HEK293 (cell line): ENCODE results near the gene SCD.

Source experiments
- CTCF ChIA-PET: fragments of 350-600 bp; formaldehyde crosslinking; extraction: SDS; loops from one replicate; lab custom pipeline; 2021; ENCODE audit warnings: antibody characterized with exemption; lab: Yijun Ruan, JAX
- POLR2A ChIA-PET: fragments of 300-600 bp; formaldehyde crosslinking; extraction: SDS; loops from one replicate; lab custom pipeline; 2020; ENCODE audit warnings: antibody characterized with exemption, inconsistent platforms; lab: Yijun Ruan, JAX
- H3K27ac ChIP-seq: fragments of 200-500 bp; sonication (Bioruptor generic); 2 replicates; pipeline ENCODE4 v1.5.1; 2014; ENCODE audit warnings: low read depth, low read length, control low read depth, inconsistent platforms; ENCODE audit errors: extremely low read depth
- H3K36me3 ChIP-seq, 2 experiments: fragments of 200-500 bp in 1 of 2; sonication (Bioruptor generic) in 1 of 2; 1 replicate in 1 of 2; 2 replicates in 1 of 2; pipeline ENCODE4 v1.5.1; 2014 to 2017; ENCODE audit warnings: inconsistent platforms in 2 of 2, low read length in 2 of 2; ENCODE audit not compliant: control insufficient read depth in 2 of 2, insufficient read depth in 1 of 2
- H3K4me1 ChIP-seq: fragments of 200-500 bp; sonication (Bioruptor generic); 2 replicates; pipeline ENCODE4 v1.5.1; 2014; ENCODE audit warnings: mild to moderate bottlenecking, low read length, inconsistent platforms; ENCODE audit not compliant: control insufficient read depth, insufficient read depth
- H3K4me3 ChIP-seq: 2 replicates; pipeline ENCODE4 v1.5.1; 2011; ENCODE audit warnings: low read depth, mild to moderate bottlenecking, control low read depth, low read length, moderate library complexity
- H3K9me3 ChIP-seq: fragments of 200-500 bp; sonication (Bioruptor generic); 2 replicates; pipeline ENCODE4 v1.5.1; 2014; ENCODE audit warnings: low read depth, low read length, inconsistent platforms; ENCODE audit not compliant: control insufficient read depth, insufficient read depth
- FEZF1 ChIP-seq: fragments of 450-650 bp; formaldehyde crosslinking; IDR thresholded peaks from 2 replicates; pipeline ENCODE4 v1.5.1; 2016; ENCODE audit warnings: missing biosample characterization, missing genetic modification characterization
- GFI1B ChIP-seq: fragments of 450-650 bp; formaldehyde crosslinking; IDR thresholded peaks from 2 replicates; pipeline ENCODE4 v1.5.1; 2016; ENCODE audit warnings: missing biosample characterization, missing genetic modification characterization
- HIC1 ChIP-seq: fragments of 450-650 bp; formaldehyde crosslinking; IDR thresholded peaks from 2 replicates; pipeline ENCODE4 v1.5.1; 2016; ENCODE audit warnings: missing biosample characterization, missing genetic modification characterization
- KLF16 ChIP-seq: fragments of 450-650 bp; formaldehyde crosslinking; IDR thresholded peaks from 2 replicates; pipeline ENCODE4 v1.5.1; 2017; ENCODE audit warnings: missing biosample characterization, missing genetic modification characterization
- KLF17 ChIP-seq: fragments of 450-650 bp; formaldehyde crosslinking; IDR thresholded peaks from 2 replicates; pipeline ENCODE4 v1.5.1; 2016; ENCODE audit warnings: missing biosample characterization, missing genetic modification characterization
- KLF9 ChIP-seq: fragments of 450-650 bp; formaldehyde crosslinking; IDR thresholded peaks from 2 replicates; pipeline ENCODE4 v1.5.1; 2016; ENCODE audit warnings: missing biosample characterization, missing genetic modification characterization, low read depth
- PATZ1 ChIP-seq: fragments of 450-650 bp; formaldehyde crosslinking; IDR thresholded peaks from 2 replicates; pipeline ENCODE4 v1.5.1; 2016; ENCODE audit warnings: missing biosample characterization, missing genetic modification characterization
- PRDM1 ChIP-seq: fragments of 450-650 bp; formaldehyde crosslinking; IDR thresholded peaks from 2 replicates; pipeline ENCODE4; 2016; ENCODE audit warnings: missing biosample characterization, missing genetic modification characterization
- SP7 ChIP-seq: fragments of 450-650 bp; formaldehyde crosslinking; IDR thresholded peaks from 2 replicates; pipeline ENCODE4 v1.5.1; 2016; ENCODE audit warnings: missing biosample characterization, missing genetic modification characterization
- ZBTB7A ChIP-seq: fragments of 450-650 bp; formaldehyde crosslinking; IDR thresholded peaks from 2 replicates; pipeline ENCODE4 v1.5.1; 2016; ENCODE audit warnings: low read depth, missing biosample characterization, missing genetic modification characterization
- ZBTB8A ChIP-seq: fragments of 450-650 bp; formaldehyde crosslinking; IDR thresholded peaks from 2 replicates; pipeline ENCODE4 v1.5.1; 2016; ENCODE audit warnings: missing biosample characterization, missing genetic modification characterization
- ZNF114 ChIP-seq: fragments of 450-650 bp; formaldehyde crosslinking; IDR thresholded peaks from 2 replicates; pipeline ENCODE4 v1.5.0; 2017; ENCODE audit warnings: missing biosample characterization, missing genetic modification characterization
- ZNF121 ChIP-seq: fragments of 450-650 bp; formaldehyde crosslinking; IDR thresholded peaks from 2 replicates; pipeline ENCODE4 v1.5.1; 2016; ENCODE audit warnings: missing biosample characterization, missing genetic modification characterization
- ZNF155 ChIP-seq: fragments of 450-650 bp; formaldehyde crosslinking; IDR thresholded peaks from 2 replicates; pipeline ENCODE4 v1.5.1; 2016; ENCODE audit warnings: missing biosample characterization, missing genetic modification characterization
- ZNF221 ChIP-seq: fragments of 450-650 bp; formaldehyde crosslinking; IDR thresholded peaks from 2 replicates; pipeline ENCODE4 v1.5.1; 2017; ENCODE audit warnings: missing biosample characterization, missing genetic modification characterization, borderline replicate concordance
- ZNF335 ChIP-seq: fragments of 450-650 bp; formaldehyde crosslinking; conservative IDR thresholded peaks from 2 replicates; pipeline ENCODE4 v1.5.1; 2016; ENCODE audit warnings: missing biosample characterization, missing genetic modification characterization
- ZNF366 ChIP-seq: fragments of 450-650 bp; formaldehyde crosslinking; conservative IDR thresholded peaks from 2 replicates; pipeline ENCODE4 v1.5.1; 2016; ENCODE audit warnings: missing biosample characterization, missing genetic modification characterization
- ZNF416 ChIP-seq: fragments of 450-650 bp; formaldehyde crosslinking; IDR thresholded peaks from 2 replicates; pipeline ENCODE4 v1.5.1; 2016; ENCODE audit warnings: missing biosample characterization, missing genetic modification characterization
- ZNF449 ChIP-seq: fragments of 450-650 bp; formaldehyde crosslinking; IDR thresholded peaks from 2 replicates; pipeline ENCODE4 v1.5.1; 2017; ENCODE audit warnings: missing biosample characterization, mild to moderate bottlenecking, missing genetic modification characterization, moderate library complexity
- ZNF510 ChIP-seq: fragments of 450-650 bp; formaldehyde crosslinking; IDR thresholded peaks from 2 replicates; pipeline ENCODE4 v1.5.1; 2018; ENCODE audit warnings: mild to moderate bottlenecking, missing genetic modification characterization, missing biosample characterization; ENCODE audit not compliant: insufficient replicate concordance
- ZNF544 ChIP-seq: fragments of 450-650 bp; formaldehyde crosslinking; IDR thresholded peaks from 2 replicates; pipeline ENCODE4 v1.5.0; 2017; ENCODE audit warnings: missing biosample characterization, missing genetic modification characterization
- ZNF580 ChIP-seq: fragments of 450-650 bp; formaldehyde crosslinking; IDR thresholded peaks from 2 replicates; pipeline ENCODE4 v1.5.1; 2016; ENCODE audit warnings: missing biosample characterization, missing genetic modification characterization
- ZNF596 ChIP-seq: fragments of 450-650 bp; IDR thresholded peaks from 2 replicates; pipeline ENCODE4 v1.5.0; 2018; ENCODE audit warnings: missing biosample characterization, mild to moderate bottlenecking, missing genetic modification characterization, moderate library complexity
- ZNF658 ChIP-seq: fragments of 450-650 bp; formaldehyde crosslinking; IDR thresholded peaks from 2 replicates; pipeline ENCODE4; 2016; ENCODE audit warnings: missing biosample characterization, missing genetic modification characterization
- ZNF664 ChIP-seq: fragments of 450-650 bp; formaldehyde crosslinking; IDR thresholded peaks from 2 replicates; pipeline ENCODE4 v1.5.1; 2016; ENCODE audit warnings: missing biosample characterization, missing genetic modification characterization
- ZNF692 ChIP-seq: fragments of 450-650 bp; formaldehyde crosslinking; IDR thresholded peaks from 2 replicates; pipeline ENCODE4 v1.5.1; 2016; ENCODE audit warnings: missing biosample characterization, missing genetic modification characterization
- ZNF768 ChIP-seq: fragments of 450-650 bp; formaldehyde crosslinking; IDR thresholded peaks from 2 replicates; pipeline ENCODE4 v1.5.1; 2018; ENCODE audit warnings: missing biosample characterization, mild to moderate bottlenecking, missing genetic modification characterization
- ZNF785 ChIP-seq: fragments of 450-650 bp; formaldehyde crosslinking; IDR thresholded peaks from 2 replicates; pipeline ENCODE4 v1.5.1; 2016; ENCODE audit warnings: missing biosample characterization, missing genetic modification characterization

The SCD gene

GRCh38 chr10:100371482-100372027 is 24.5 kb downstream of the SCD start (continued):
- TF ChIP-seq PATZ1, result peak; percentile 69; the same call in 1 of the 2 replicates
- 0 out of 2 replicates have a peak, but pooled peaks have one; percentile 7 for TF ChIP-seq ZNF692 (tag by site-specific recombination)
- no peak for TF ChIP-seq ZNF416 (tag by site-specific recombination)
- TF ChIP-seq ZNF664 (tag by site-specific recombination), result peak; percentile 56; the same call in 1 of the 2 replicates
- no peak for TF ChIP-seq ZNF221 (tag by site-specific recombination)
- peak; percentile 98 for TF ChIP-seq ZNF121 (tag by site-specific recombination)
- TF ChIP-seq ZBTB8A (tag by site-specific recombination), result no peak
- no peak for TF ChIP-seq GFI1B
- peak; percentile 1; the same call in 1 of the 2 replicates for TF ChIP-seq KLF9 (tag by site-specific recombination)
- no peak for TF ChIP-seq ZNF510 (tag by site-specific recombination)
- TF ChIP-seq ZNF366, result 0 out of 2 replicates have a peak, but pooled peaks have one; percentile 11
- TF ChIP-seq ZNF335 (tag by site-specific recombination), result peak; percentile 29
- TF ChIP-seq ZBTB7A (tag by site-specific recombination), result no peak
- no peak for TF ChIP-seq ZNF544 (tag by site-specific recombination)
- TF ChIP-seq ZNF596 (tag by site-specific recombination), result peak; percentile 51; the same call in 1 of the 2 replicates
- TF ChIP-seq ZNF785 (tag by site-specific recombination), result no peak
- no peak for TF ChIP-seq ZNF449 (tag by site-specific recombination)
- TF ChIP-seq KLF16 (tag by site-specific recombination), result 0 out of 2 replicates have a peak, but pooled peaks have one; percentile 24
- TF ChIP-seq ZNF658 (tag by site-specific recombination), result no peak
- 0 out of 2 replicates have a peak, but pooled peaks have one; percentile 39 for TF ChIP-seq SP7
- peak; percentile 73 for TF ChIP-seq PRDM1 (tag by site-specific recombination)

- POLR2A ChIA-PET, result interaction anchor here (0.6 to 2.1 kb wide), 13 partner anchors 8 to 146 kb away, joined by 3 to 71 read pairs (median 5); partner anchors contain the start of genes BLOC1S2 and SCD
- H3K27ac ChIP-seq, result peak overlapping the region; percentile 97
- H3K4me1 ChIP-seq, result peaks cover 21% of the 10 kb centered on the region
- no peaks in the 10 kb centered on the region for H3K36me3 ChIP-seq
- H3K4me3 ChIP-seq, result peak overlapping the region; percentile 24
- CTCF ChIA-PET, result interaction anchor here (0.8 to 2.2 kb wide), 6 partner anchors 29 to 372 kb away, joined by 3 to 13 read pairs (median 4); no protein-coding TSS in a partner anchor
- no peaks in the 10 kb centered on the region for H3K9me3 ChIP-seq
- TF ChIP-seq KLF17 (tag by site-specific recombination) (0 out of 2 replicates have a peak, but pooled peaks have one; percentile 22), ZNF114 (no peak), HIC1 (tag by site-specific recombination) (peak; percentile 87), ZNF155 (tag by site-specific recombination) (no peak), FEZF1 (tag by site-specific recombination) (no peak), ZNF580 (tag by site-specific recombination) (no peak), ZNF768 (tag by site-specific recombination) (no peak)
Measured at GRCh38 chr10:100372415-100373297, 25.6 kb downstream of the SCD start.
